Ovary (tissue), 9 donors: ENCODE results near the gene EXOC6B. TPM values are rescaled to one million over a fixed set of nuclear protein-coding genes. Genes with fewer than 3 reads are reported as not detected.

Experiments used
- DNase-seq, 5 donors: peaks; one replicate each; pipeline ENCODE4 v3.0.0-alpha.2; 2019 to 2020
- H3K27ac ChIP-seq, 2 donors: fragments of 200-600 bp; one replicate each; pipeline versions ENCODE4 v1.5.1 to v1.8.0; 2019 to 2022
- H3K27me3 ChIP-seq: fragments of 200-600 bp; one replicate; pipeline ENCODE4 v1.8.0; 2022
- H3K36me3 ChIP-seq: fragments of 200-600 bp; sonication (generic); one replicate; pipeline ENCODE4 v1.5.1; 2019
- H3K4me1 ChIP-seq: one replicate; pipeline ENCODE4 v1.8.1; 2013; ENCODE audit warnings: mild to moderate bottlenecking, moderate library complexity; ENCODE audit not compliant: insufficient read depth
- H3K4me3 ChIP-seq: fragments of 200-600 bp; sonication (generic); one replicate; pipeline ENCODE4 v1.5.1; 2017
- H3K9me3 ChIP-seq, 2 donors: fragments of 200-600 bp in 1 of 2; sonication (generic) in 1 of 2; one replicate each; pipeline versions ENCODE4 v1.5.1 to v1.8.1; 2013 to 2019; ENCODE audit warnings: mild to moderate bottlenecking in 1 of 2, moderate library complexity in 1 of 2
- CTCF ChIP-seq, 3 donors: fragments of 450-650 bp in 2 of 3; fragments of 200-600 bp in 1 of 3; IDR thresholded peaks; one replicate each; pipeline versions ENCODE4 v1.5.1 to v1.8.0; 2016 to 2022; ENCODE audit warnings: antibody characterized with exemption in 3 of 3, mild to moderate bottlenecking in 1 of 3
- EP300 ChIP-seq: sonication (generic); formaldehyde crosslinking; IDR thresholded peaks from one replicate; pipeline ENCODE4 v1.6.1; 2017; ENCODE audit warnings: antibody characterized with exemption
- POLR2A ChIP-seq: fragments of 450-650 bp; IDR thresholded peaks from one replicate; pipeline ENCODE4 v1.6.1; 2017; ENCODE audit warnings: antibody characterized with exemption, mild to moderate bottlenecking, moderate library complexity
- WGBS, 3 donors: extraction: QIAGEN DNeasy Blood & Tissue Kit in 1 of 3; methylation state at CpG; one replicate each; pipeline versions ENCODE4 v1.1.5 to v1.1.7; 2013 to 2017; 5-methylcytosine and 5-hydroxymethylcytosine counted together
- intact Hi-C, 4 donors: fragments of 100-400 bp; cut with DNase I; formaldehyde crosslinking; loops; one replicate each; pipeline versions ENCODE4 v1.11.0 to v1.15.1; 2022 to 2023
- polyA plus RNA-seq, 2 donors: library from polyadenylated mRNA; stranded (reverse); fragments of 200-250 nt in 1 of 2; fragments of 350-450 nt in 1 of 2; fragmentation: Illumina TruSeq in 1 of 2; extraction: RNeasy Lipid Tissue Mini Kit (QIAGEN cat#74804) in 1 of 2; gene quantifications; one replicate each; pipeline ENCODE4 v1.2.3, GENCODE V29; 2013 to 2014
- total RNA-seq, 7 donors: library from RNA; depleted of rRNA in 2 of 7; stranded (reverse); fragments of >200 nt in 2 of 7; fragmentation: NEBNext Ultra II Directional in 3 of 7; extraction: Animal tissue kit (Norgen Biotek cat#: 25700) in 3 of 7; gene quantifications; one replicate each; pipeline versions ENCODE4 v1.1.0 to v1.2.4, GENCODE V29; 2016 to 2023
- donor health status: DM: no; HTN: no; CAD: no; lungs with moderate emphysema.
- donor health status: DM: no; HTN: no; CAD: no.
- donor health status: Bipolar disorder and iron deficiency.
- donor health status: DM: yes; HTN: yes; CAD: no.
- donor health status: DM: no; HTN: no; CAD: no.
- donor health status: DM: yes; HTN: yes; CAD: no.

The EXOC6B gene
- total and polyA plus RNA-seq, 9 donors, result 11.9 to 84.9 (median 57.8) TPM

GRCh38 chr2:72389447-72389846, 436.4 kb downstream of the EXOC6B start:
- Histone ChIP-seq H3K27me3 (no peaks in the 10 kb centered on the region), H3K27ac (no peak overlapping the region), H3K36me3 (no peaks in the 10 kb centered on the region), H3K4me1 (no peaks in the 10 kb centered on the region), H3K9me3 (peaks cover 0 to 9% of the 10 kb centered on the region in 2 donors), H3K4me3 (no peak overlapping the region)
- TF ChIP-seq EP300 (no peak), POLR2A (no peak), CTCF (IDR thresholded peaks at IDR 0.05) (no peak)
- intact Hi-C loops, result no loop called here
- DNase-seq, result no peak
- WGBS, 3 donors, result 93 to 98% (median 93%) methylated on average over 2 of the region's 2 CpGs

GRCh38 chr2:72388263-72388662, 437.6 kb downstream of the EXOC6B start:
- no peaks in the 10 kb centered on the region for H3K36me3 ChIP-seq
- no peak overlapping the region for H3K4me3 ChIP-seq
- no peaks in the 10 kb centered on the region for H3K4me1 ChIP-seq
- H3K27me3 ChIP-seq, result no peaks in the 10 kb centered on the region
- H3K9me3 ChIP-seq, result peaks cover 0 to 9% of the 10 kb centered on the region in 2 donors
- TF ChIP-seq POLR2A (no peak), EP300 (no peak), CTCF (IDR thresholded peaks at IDR 0.05) (no peak)
- intact Hi-C loops, result no loop called here
- DNase-seq, result no peak
- no peak overlapping the region for H3K27ac ChIP-seq
- WGBS, 3 donors, result 79 to 87% (median 86%) methylated on average over 1 of the region's 1 CpG

DNA sequence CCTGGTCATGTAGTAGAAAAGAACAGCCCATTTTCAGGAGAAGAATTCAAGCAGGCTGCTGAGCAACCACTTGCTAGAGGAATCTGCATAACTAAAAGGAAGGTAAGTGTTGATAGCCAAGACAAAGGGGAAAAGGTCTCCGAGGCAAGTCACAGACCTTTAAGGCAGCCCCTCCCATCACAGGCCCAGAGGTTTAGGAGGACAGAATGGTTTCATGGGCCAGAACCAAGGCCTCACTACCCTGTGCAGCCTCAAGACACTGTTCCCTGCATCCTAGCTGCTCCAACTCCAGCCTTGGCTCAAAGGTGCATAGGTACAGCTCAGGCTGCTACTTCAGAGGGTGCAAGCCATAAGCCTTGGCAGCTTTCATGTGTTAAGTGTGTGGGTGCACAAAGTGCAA, 439.5 kb downstream of the EXOC6B start:
- intact Hi-C loops, result no loop called here
- TF ChIP-seq CTCF (IDR thresholded peaks at IDR 0.05) (no peak), EP300 (no peak), POLR2A (no peak)
- Histone ChIP-seq H3K36me3 (no peaks in the 10 kb centered on the region), H3K27me3 (no peaks in the 10 kb centered on the region), H3K27ac (no peak overlapping the region), H3K9me3 (peaks cover 0 to 5% of the 10 kb centered on the region in 2 donors), H3K4me1 (no peaks in the 10 kb centered on the region), H3K4me3 (no peak overlapping the region)
- 88 to 91% (median 91%) methylated on average over 1 of the region's 1 CpG for WGBS, 3 donors
- DNase-seq, result no peak

DNA sequence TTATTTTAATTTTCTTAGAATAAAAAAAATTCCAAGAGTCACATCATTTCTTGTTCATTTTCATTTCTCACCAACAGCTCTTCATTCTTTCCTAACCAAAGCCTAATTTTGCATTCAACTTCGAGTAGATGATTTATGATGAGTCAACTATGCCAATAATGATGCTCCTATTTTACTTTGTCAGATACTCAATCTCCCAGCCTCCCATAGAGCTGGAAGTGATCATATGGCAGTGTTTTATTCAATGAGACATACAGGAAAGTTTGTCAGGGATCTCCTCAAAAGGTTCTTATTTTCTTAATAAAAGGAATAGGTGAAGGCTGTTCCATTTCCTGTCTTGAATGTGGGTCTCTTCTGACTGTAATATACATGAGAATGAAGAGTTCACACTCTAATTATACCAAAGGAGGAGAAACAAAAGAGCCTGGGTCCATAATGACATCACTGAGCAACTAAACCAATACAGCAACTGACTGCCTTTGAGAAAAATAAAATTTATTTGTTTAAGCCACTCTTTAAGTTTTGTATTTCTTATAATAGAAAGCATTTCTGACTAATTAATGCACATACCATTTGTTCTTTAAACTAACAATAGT, 447.0 kb downstream of the EXOC6B start:
- TF ChIP-seq POLR2A (no peak), EP300 (no peak), CTCF (IDR thresholded peaks at IDR 0.05) (no peak)
- Histone ChIP-seq H3K4me1 (no peaks in the 10 kb centered on the region), H3K4me3 (no peak overlapping the region), H3K27me3 (no peaks in the 10 kb centered on the region), H3K36me3 (no peaks in the 10 kb centered on the region), H3K9me3 (no peaks in the 10 kb centered on the region), H3K27ac (no peak overlapping the region)
- 70 to 85% (median 82%) methylated on average over 1 of the region's 1 CpG for WGBS, 3 donors
- intact Hi-C loops, result no loop called here
- DNase-seq, result no peak
